HG02870 (cell line): ENCODE measurements around the gene LVRN.
A peak's percentile ranks its signal among the peaks of the same experiment; 100 is the strongest.

Experiments used
- ATAC-seq: cut with Tn5 transposase; IDR thresholded peaks from one replicate; pipeline ENCODE4 v1.9.1; 2021; ENCODE audit warnings: mild to moderate bottlenecking, moderate library complexity; ENCODE audit not compliant: unreplicated experiment

Gene LVRN

GRCh38 chr5:116023619-116024018 lies 61.3 kb downstream of the LVRN start:
- no peak for ATAC-seq

- ATAC-seq, result no peak
Measured at GRCh38 chr5:116025866-116026265, 63.6 kb downstream of the LVRN start.

GRCh38 chr5:116032094-116032517 lies 69.8 kb downstream of the LVRN start, which contains the start of gene ARL14EPL:
ARL14EPL (plus strand) TSS chr5:116032472; CDS start chr5:116051466, 18,994 bp downstream.
- peak; percentile 73 for ATAC-seq

GRCh38 chr5:116032991-116033390 lies 70.7 kb downstream of the LVRN start:
- peak; percentile 43 for ATAC-seq

- no peak for ATAC-seq
Measured at GRCh38 chr5:116035123-116035522, 72.8 kb downstream of the LVRN start.

GRCh38 chr5:116037236-116037822 lies 75.1 kb downstream of the LVRN start:
- no peak for ATAC-seq

- ATAC-seq, result peak; percentile 57
Measured at GRCh38 chr5:116038817-116039216, 76.5 kb downstream of the LVRN start.

- ATAC-seq, result no peak
Measured at GRCh38 chr5:116042375-116042774, 80.1 kb downstream of the LVRN start.

GRCh38 chr5:116044073-116044472 lies 81.8 kb downstream of the LVRN start:
- ATAC-seq, result no peak

- ATAC-seq, result no peak
Measured at GRCh38 chr5:116045821-116046220, 83.5 kb downstream of the LVRN start.

GRCh38 chr5:116046261-116046660 lies 84.0 kb downstream of the LVRN start:
- no peak for ATAC-seq

GRCh38 chr5:116046823-116047222 lies 84.5 kb downstream of the LVRN start:
- ATAC-seq, result no peak

- ATAC-seq, result no peak
Measured at GRCh38 chr5:116058346-116058936, 96.2 kb downstream of the LVRN start.

GRCh38 chr5:116062352-116062751 lies 100.1 kb downstream of the LVRN start:
- ATAC-seq, result no peak

- no peak for ATAC-seq
Measured at GRCh38 chr5:116063950-116064349, 101.7 kb downstream of the LVRN start.

- ATAC-seq, result no peak
Measured at GRCh38 chr5:116068028-116068632, 105.9 kb downstream of the LVRN start.

GRCh38 chr5:116071211-116071610 lies 108.9 kb downstream of the LVRN start:
- ATAC-seq, result no peak

- no peak for ATAC-seq
Measured at GRCh38 chr5:116075191-116075831, 113.0 kb downstream of the LVRN start.

GRCh38 chr5:116076496-116076895 lies 114.2 kb downstream of the LVRN start:
- ATAC-seq, result peak; percentile 99
